Stimulated activated CD8-positive, alpha-beta memory T cell treated with anti-CD3 and anti-CD28 coated beads, Interleukin-7, amount 100 ng/mL, for 4 hours (primary cell): Measurements from ENCODE around the gene TYRP1.

Experiments used
- DNase-seq, 2 donors: peaks; one replicate each; pipeline ENCODE4 v3.0.0-alpha.2; 2020; ENCODE audit warnings: low read depth in 2 of 2

Gene TYRP1

GRCh38 chr9:12730927-12731326, 37.7 kb downstream of the TYRP1 start:
- DNase-seq = no peak

GRCh38 chr9:12732971-12733370, 39.8 kb downstream of the TYRP1 start:
- DNase-seq = no peak

GRCh38 chr9:12735665-12736064, 42.5 kb downstream of the TYRP1 start:
- DNase-seq = no peak

- no peak for DNase-seq
Observed at GRCh38 chr9:12737871-12738270, 44.7 kb downstream of the TYRP1 start.

- DNase-seq = no peak
Observed at GRCh38 chr9:12739014-12739652, 45.9 kb downstream of the TYRP1 start.

- no peak for DNase-seq
Observed at GRCh38 chr9:12740845-12741244, 47.7 kb downstream of the TYRP1 start.

- DNase-seq = no peak
Observed at GRCh38 chr9:12748016-12748415, 54.8 kb downstream of the TYRP1 start.

GRCh38 chr9:12748954-12749353, 55.8 kb downstream of the TYRP1 start:
- no peak for DNase-seq

- DNase-seq = no peak
Observed at GRCh38 chr9:12753931-12754330, 60.7 kb downstream of the TYRP1 start.

GRCh38 chr9:12759761-12760160, 66.6 kb downstream of the TYRP1 start:
- no peak for DNase-seq
